GM21786 (cell line): ENCODE data around the gene OR6J1.
"Not testable (repeated sequence)": the region's sequence is repeated elsewhere in the genome, so short reads cannot be mapped to it uniquely, and the experiment has no call there.

Experiments
- ATAC-seq: cut with Tn5 transposase; IDR thresholded peaks from one replicate; pipeline ENCODE4 v1.9.1; 2021; ENCODE audit not compliant: unreplicated experiment

OR6J1 gene

DNA sequence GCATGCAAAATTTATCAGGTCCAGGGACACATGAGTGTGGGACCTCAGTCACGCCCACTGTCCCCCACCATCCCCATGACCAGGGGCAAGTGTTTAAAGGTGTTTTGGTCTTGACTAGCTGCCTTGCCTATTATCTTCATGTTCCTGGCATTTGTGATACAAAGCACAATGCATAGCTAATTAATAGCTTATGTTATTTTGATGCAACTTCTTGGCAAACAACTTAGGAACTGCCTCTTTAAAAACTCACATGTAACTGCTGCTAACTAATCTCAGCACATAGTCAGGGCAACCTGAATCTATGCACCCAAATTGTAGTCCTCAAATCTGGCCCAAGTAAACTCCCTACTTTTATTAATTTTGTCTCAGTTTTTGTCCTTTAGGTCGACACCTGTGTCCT, 7.4 kb upstream of the OR6J1 start:
- no peak for ATAC-seq

DNA sequence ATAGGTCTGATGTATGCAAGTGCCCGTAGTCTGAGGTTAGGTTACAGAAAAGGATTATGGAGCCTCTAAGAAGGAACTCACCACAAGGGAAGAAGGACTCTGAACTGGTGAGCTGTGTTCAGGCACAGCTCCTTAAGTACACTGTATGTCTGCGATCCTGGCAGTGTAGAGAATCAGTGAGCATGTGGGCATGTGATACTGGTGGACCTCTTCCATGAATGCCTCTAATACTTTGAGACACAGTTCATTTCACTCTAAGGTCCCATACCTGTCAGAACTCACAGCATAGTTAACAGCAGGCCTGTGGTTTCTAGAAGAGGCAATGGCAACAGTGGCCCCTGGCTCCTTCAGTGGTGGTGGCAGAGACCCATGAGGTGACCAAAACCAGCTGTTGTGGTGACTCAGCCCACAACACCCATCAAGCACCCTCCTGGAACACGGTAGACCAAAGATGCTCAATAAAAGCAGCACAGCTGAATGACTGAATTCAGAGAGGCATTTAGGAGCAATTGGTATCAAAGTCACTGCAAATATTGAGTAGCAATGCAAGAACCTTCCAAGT, 6.9 kb upstream of the OR6J1 start:
- ATAC-seq, result no peak

DNA sequence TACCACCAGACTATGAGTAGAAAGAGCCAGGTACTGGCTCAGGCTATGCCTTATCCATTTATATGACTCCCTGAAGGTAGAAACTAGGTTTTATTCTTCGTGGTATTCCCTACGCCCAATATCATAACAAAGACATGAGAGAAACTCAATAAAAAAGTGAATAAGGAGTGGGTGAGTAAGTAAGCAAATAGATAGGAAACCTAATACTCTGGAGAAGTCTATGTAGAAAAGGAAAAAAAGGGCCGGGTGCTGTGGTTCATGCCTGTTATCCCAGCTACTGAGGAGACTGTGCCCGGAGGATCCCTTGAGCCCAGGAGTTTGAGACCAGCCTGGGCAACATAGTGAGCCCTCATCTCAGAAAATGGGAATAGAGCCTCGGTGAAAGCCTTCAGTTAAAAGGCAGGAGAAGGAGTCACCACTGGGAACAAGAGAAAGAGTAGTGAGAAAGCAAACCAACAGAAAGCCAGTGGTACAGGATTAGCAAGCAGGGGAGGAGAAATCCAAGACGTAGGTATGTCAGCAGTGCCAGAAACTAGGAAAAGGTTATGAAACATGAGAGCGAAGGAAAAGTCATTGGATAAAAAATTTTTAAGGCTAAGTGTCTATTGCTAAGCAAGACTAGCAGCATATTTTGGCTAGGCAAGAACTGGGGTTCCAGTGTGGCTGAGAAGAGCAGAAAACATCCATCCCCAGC, 6.0 kb upstream of the OR6J1 start:
- ATAC-seq, result no peak

- no peak for ATAC-seq
Measured at GRCh38 chr14:22648506-22648905, 4.4 kb upstream of the OR6J1 start.

DNA sequence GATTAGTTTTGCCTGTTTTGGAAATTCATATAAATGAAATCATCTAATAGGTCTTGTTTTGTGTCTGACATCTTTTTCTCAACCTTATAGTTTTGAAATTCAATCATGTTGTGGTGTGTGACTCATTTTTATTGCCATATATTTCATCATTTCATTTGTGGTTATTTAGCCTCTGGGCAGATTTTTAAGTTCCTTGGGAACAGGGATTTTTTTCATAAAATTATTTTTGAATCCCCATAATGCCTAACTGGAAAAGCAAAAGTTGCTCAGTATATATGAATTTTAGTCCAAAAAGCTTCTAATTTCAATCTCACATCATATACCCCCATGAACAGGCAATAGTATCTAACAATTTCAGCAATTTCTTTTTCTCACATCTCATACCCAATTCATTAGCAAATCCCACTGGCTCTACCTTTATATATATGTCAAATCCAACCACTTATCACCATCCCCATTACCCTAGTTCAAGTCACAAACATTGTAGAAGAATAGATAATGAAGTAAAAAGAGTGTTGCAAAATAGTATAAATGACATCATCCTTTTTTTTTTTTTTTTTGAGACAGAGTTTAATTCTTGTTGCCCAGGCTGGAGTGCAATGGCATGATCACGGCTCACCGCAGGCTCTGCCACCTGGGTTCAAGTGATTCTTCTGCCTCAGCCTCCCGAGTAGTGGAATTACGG, 2.6 kb upstream of the OR6J1 start:
- no peak for ATAC-seq

DNA sequence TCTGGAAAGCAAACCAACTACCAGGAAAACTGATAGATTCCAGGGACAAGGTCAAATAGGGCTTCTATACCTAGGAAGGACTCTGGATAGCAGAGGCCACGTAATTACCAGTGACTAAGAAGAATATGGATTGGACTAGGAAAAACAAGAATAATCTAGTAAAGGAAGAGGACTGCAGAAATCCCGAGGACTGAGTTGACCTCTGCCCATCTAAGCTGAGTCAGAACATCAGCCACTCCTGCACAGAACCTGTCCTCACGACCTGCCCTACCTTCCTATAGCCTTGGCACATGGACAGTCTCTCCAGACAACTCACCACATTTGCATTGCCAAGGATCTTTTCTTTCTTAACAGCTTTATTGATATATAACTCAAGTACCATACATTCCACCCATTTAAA, 2.3 kb downstream of the OR6J1 start:
- ATAC-seq, result no peak

DNA sequence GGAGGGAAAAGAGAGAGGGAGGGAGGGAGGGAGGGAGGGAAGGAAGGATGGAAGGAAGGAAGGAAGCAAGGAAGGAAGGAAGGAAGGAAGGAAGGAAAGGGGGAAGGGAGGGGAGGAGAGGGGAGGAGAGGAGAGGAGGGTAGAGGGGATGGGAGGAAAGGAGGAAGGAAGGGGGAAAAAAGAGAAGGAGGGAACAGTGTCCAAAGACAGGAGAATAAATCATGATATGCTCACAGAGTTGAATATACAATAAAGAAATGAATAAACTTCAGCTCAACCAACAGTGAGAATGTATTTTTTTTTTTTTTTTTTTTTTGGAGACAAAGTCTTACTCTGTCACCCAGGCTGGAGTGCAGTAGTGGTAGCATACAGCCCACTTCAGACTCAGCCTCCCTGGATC, 4.0 kb downstream of the OR6J1 start:
- ATAC-seq, result no peak

- ATAC-seq, result not testable (repeated sequence)
Measured at GRCh38 chr14:22635980-22636379, 8.2 kb downstream of the OR6J1 start.

- no peak for ATAC-seq
Measured at GRCh38 chr14:22634233-22634900, 9.8 kb downstream of the OR6J1 start.

DNA sequence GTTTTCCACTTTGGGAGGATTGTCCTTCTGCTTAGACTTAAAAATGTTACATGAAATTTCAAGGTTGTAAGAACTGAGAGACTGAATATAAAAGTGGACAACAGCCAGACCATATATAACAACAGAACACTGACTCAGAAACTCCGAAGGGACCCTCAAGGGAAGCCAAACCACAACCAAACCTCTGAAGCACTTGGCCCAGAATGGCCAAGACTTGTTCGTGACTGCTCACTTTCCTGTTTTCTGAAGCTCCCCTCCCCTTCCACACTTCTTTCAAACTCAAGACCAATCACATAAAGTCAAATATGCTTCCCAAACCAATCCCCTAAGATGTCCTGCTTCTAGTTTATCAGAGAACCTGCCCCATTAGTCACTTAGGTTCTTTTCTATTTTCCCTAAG, 13.7 kb downstream of the OR6J1 start:
- no peak for ATAC-seq

- ATAC-seq, result no peak
Measured at GRCh38 chr14:22630066-22630465, 14.1 kb downstream of the OR6J1 start.

- no peak for ATAC-seq
Measured at GRCh38 chr14:22629361-22629760, 14.8 kb downstream of the OR6J1 start.

GRCh38 chr14:22627506-22628263, 16.5 kb downstream of the OR6J1 start:
- no peak for ATAC-seq

- ATAC-seq, result no peak
Measured at GRCh38 chr14:22626590-22626989, 17.6 kb downstream of the OR6J1 start.

DNA sequence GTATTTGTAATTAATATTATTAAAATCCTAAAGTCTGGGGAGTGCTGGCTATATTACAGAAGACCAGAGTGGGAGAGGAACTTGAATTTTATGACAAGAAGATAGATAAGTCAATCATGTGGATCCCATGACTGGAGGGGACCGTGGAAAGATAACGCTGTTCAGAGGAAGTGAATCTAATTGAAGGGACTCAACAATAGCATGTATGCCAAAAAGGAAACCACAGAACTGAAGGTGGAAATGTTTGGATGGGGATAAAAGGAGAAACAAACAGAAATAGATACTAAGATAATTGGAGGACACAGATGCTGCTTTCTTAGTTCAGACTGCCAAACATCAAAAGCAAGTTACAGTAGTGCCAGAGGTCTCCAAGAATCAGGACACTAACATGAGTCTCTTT, 21.1 kb downstream of the OR6J1 start:
- no peak for ATAC-seq

DNA sequence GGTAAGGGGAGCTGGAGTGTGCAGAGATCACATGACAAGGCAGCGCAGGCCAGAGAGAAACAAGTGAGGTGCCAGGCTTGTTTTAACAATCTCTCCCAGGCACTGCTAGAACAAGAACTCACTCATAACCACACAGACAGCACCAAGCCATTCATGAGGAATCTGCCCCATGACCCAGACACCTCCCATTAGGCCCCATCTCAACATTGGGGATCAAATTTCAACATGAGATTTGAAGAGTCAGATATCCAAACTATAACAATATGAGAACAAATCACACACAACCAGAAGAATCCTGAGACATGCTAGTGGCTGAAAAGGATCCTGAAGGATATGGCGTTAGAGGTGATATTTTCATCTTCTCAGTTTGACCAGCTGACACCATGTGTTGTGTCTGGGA, 21.9 kb downstream of the OR6J1 start:
- no peak for ATAC-seq

DNA sequence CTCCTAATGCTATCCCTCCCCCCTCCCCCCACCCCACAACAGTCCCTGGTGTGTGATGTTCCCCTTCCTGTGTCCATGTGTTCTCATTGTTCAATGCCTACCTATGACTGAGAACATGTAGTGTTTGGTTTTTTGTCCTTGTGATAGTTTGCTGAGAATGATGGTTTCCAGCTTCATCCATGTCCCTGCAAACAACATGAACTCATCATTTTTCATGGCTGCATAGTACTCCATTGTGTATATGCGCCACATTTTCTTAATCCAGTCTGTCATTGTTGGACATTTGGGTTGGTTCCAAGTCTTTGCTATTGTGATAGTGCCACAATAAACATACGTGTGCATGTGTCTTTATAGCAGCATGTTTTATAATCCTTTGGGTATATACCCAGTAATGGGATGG, 28.4 kb downstream of the OR6J1 start:
- ATAC-seq, result not testable (repeated sequence)

GRCh38 chr14:22614240-22614799, 29.8 kb downstream of the OR6J1 start:
- ATAC-seq, result no peak

GRCh38 chr14:22613736-22614239, 30.4 kb downstream of the OR6J1 start:
- ATAC-seq, result no peak

DNA sequence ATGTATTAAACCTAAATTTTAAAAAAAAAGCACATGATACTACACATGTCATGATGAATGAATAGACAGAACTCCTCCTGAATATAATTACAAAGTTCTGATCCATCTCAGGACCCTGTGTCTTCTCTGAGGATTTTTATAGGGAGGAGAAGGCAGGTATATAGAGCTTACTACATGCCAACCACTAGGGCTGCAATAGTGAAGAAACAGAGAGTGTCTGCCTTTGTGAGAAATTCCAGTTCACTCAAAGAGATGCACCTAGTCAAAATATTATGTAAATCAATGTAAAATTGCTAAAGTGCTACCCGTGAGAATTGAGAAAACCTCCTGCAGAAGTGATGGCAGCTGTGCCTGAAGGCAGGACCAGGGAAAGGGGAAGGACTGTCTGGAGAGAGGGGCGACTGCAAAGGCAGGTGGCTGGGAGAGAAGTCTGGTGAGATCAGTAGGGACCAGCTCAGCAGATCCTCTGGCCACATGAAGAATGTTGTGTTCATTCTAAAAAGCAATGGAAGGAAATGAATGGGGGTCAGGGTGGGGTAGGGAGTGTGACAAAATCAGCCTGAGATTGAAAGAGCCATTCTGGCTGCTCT, 31.0 kb downstream of the OR6J1 start:
- no peak for ATAC-seq
